Fibroblast of lung (primary cell): ENCODE results near the gene POLN. TPM values are rescaled to one million over a fixed set of nuclear protein-coding genes. Genes with fewer than 3 reads are reported as not detected.

ENCODE experiments used
- DNase-seq, 2 donors: peaks; one replicate each; pipeline versions ENCODE4 v3.0.0 to v3.0.0-alpha.2; 2010; ENCODE audit warnings: low read depth in 2 of 2
- H2AFZ ChIP-seq: 2 replicates; pipeline ENCODE4 v1.5.1; 2012; ENCODE audit warnings: low read length, control low read depth, inconsistent platforms
- H3K27ac ChIP-seq: 2 replicates; pipeline ENCODE4 v1.5.1; 2011; ENCODE audit warnings: low read length, control low read depth; ENCODE audit not compliant: insufficient read depth
- H3K27me3 ChIP-seq: 2 replicates; pipeline ENCODE4 v1.5.1; 2011; ENCODE audit warnings: mild to moderate bottlenecking, low read length; ENCODE audit not compliant: control insufficient read depth, insufficient read depth
- H3K36me3 ChIP-seq: 2 replicates; pipeline ENCODE4 v1.5.1; 2011; ENCODE audit warnings: low read length; ENCODE audit not compliant: control insufficient read depth, insufficient read depth
- H3K4me1 ChIP-seq: 2 replicates; pipeline ENCODE4 v1.5.1; 2011; ENCODE audit warnings: low read length; ENCODE audit not compliant: control insufficient read depth, insufficient read depth; ENCODE audit errors: extremely low read depth
- H3K4me2 ChIP-seq: 2 replicates; pipeline ENCODE4 v1.5.1; 2011; ENCODE audit warnings: low read length, control low read depth; ENCODE audit not compliant: insufficient read depth; ENCODE audit errors: extremely low read depth
- H3K4me3 ChIP-seq, 4 experiments: fragments of 200-600 bp in 1 of 4; sonication (generic) in 1 of 4; replicated peaks in 1 of 4; 2 replicates each; pipeline ENCODE4 v1.5.1; 2011 to 2016; ENCODE audit warnings: low read length in 4 of 4, low read depth in 3 of 4, mild to moderate bottlenecking in 3 of 4, control low read depth in 2 of 4, inconsistent platforms in 1 of 4, mixed read lengths in 1 of 4; ENCODE audit not compliant: insufficient read depth in 1 of 4; ENCODE audit errors: control extremely low read depth in 1 of 4
- H3K79me2 ChIP-seq: 2 replicates; pipeline ENCODE4 v1.5.1; 2012; ENCODE audit warnings: mild to moderate bottlenecking, low read length, inconsistent platforms; ENCODE audit not compliant: control insufficient read depth, insufficient read depth
- H3K9ac ChIP-seq: 2 replicates; pipeline ENCODE4 v1.5.1; 2011; ENCODE audit warnings: mild to moderate bottlenecking, low read length, control low read depth; ENCODE audit not compliant: insufficient read depth
- H3K9me3 ChIP-seq: 2 replicates; pipeline ENCODE4 v1.5.1; 2012; ENCODE audit warnings: low read depth, low read length; ENCODE audit not compliant: control insufficient read depth, insufficient read depth
- H4K20me1 ChIP-seq: 2 replicates; pipeline ENCODE4 v1.5.1; 2011; ENCODE audit warnings: low read length; ENCODE audit not compliant: control insufficient read depth, insufficient read depth; ENCODE audit errors: extremely low read depth
- CTCF ChIP-seq, 2 donors: IDR thresholded peaks in 1 of 2; conservative IDR thresholded peaks in 1 of 2; 1 replicate in 1 of 2; 2 replicates in 1 of 2; pipeline ENCODE4 v1.5.1; 2011 to 2012; ENCODE audit warnings: low read length in 2 of 2, control low read depth in 1 of 2, inconsistent platforms in 1 of 2, low read depth in 1 of 2, mild to moderate bottlenecking in 1 of 2
- EZH2 ChIP-seq: IDR thresholded peaks from 2 replicates; pipeline ENCODE4 v1.5.1; 2012; ENCODE audit warnings: low read length, control low read depth, mild to moderate bottlenecking; ENCODE audit errors: missing control alignments
- polyA plus RNA-seq, 2 donors: library from polyadenylated mRNA; depleted of rRNA in 1 of 2; stranded (reverse) in 1 of 2; unstranded in 1 of 2; fragments of >200 nt; gene quantifications; 2 replicates each; pipeline ENCODE4 v1.2.1, GENCODE V29; 2011 to 2012; ENCODE audit warnings: missing spikeins in 1 of 2
- total RNA-seq: library from RNA; depleted of rRNA; stranded (reverse); fragments of >200 nt; gene quantifications from 2 replicates; pipeline ENCODE4 v1.2.1, GENCODE V29; 2014

POLN gene
- total and polyA plus RNA-seq, 2 donors (not counting 1 experiment from before 2014, with no cell fraction given) = 0.58 to 5.6 TPM

DNA sequence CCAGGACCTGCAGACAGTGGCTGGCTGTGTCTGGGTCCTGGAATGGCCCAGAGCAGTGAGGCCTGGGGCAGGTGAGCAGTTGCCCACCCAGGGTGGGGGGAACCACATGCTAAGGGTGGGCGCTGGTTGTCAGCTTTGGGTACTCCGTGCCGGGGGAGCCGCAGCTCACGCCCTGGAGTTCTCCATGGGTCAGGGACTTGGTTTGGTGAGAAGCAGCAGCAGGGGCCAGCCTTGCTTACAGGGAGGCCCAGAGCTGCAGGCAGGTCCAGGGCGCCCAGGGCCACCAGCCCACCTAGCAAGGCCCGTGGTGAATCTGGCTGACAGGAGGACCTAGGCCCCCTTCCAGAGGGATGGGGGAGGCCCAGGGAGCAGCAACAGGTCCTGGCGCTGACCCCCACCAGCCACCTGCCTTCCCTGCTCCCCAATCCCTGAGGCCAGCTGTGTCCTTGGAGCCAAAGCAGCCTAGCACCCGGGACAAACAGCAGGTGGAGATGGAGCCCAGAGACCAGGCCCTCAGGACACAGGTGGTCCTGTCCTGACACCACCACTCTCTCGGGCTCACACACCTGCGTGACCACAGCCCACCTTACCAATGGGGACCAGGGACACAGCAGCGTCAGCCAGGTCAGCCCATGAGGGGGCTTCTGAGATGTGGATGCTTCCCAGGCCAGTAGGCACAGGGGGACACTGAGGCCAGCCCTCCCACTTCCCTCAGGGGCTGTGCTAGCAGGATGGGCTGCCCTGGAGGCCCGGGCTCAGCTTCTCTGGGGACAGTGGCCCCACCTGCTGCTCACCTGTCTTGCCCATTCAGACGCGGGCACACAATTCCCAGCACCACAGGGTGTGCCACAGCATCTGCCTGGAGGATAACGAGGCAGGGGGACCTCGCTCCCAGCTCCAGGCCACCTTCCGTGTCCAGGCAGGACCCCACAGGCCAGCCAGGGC lies 16.4 kb upstream of the POLN start:
- TF ChIP-seq EZH2 (no peak), CTCF (conservative IDR thresholded peaks at IDR 0.05 in 1 of 2, IDR thresholded peaks at IDR 0.05 in 1 of 2; ENCODE audit: low read depth in 1 of 2, low read length in 2 of 2) (no peak)
- peak overlapping the region; percentile 3 for H3K4me2 ChIP-seq
- H3K9me3 ChIP-seq = no peaks in the 10 kb centered on the region
- H3K9ac ChIP-seq = no peak overlapping the region
- peaks cover 12% of the 10 kb centered on the region for H3K36me3 ChIP-seq
- no peak overlapping the region for H2AFZ ChIP-seq
- peaks cover 14% of the 10 kb centered on the region for H3K4me1 ChIP-seq
- no peak overlapping the region for H3K27ac ChIP-seq
- no peaks in the 10 kb centered on the region for H3K27me3 ChIP-seq
- H4K20me1 ChIP-seq = no peaks in the 10 kb centered on the region
- H3K79me2 ChIP-seq = peaks cover 12% of the 10 kb centered on the region
- DNase-seq = no peak
- H3K4me3 ChIP-seq = no peak overlapping the region

DNA sequence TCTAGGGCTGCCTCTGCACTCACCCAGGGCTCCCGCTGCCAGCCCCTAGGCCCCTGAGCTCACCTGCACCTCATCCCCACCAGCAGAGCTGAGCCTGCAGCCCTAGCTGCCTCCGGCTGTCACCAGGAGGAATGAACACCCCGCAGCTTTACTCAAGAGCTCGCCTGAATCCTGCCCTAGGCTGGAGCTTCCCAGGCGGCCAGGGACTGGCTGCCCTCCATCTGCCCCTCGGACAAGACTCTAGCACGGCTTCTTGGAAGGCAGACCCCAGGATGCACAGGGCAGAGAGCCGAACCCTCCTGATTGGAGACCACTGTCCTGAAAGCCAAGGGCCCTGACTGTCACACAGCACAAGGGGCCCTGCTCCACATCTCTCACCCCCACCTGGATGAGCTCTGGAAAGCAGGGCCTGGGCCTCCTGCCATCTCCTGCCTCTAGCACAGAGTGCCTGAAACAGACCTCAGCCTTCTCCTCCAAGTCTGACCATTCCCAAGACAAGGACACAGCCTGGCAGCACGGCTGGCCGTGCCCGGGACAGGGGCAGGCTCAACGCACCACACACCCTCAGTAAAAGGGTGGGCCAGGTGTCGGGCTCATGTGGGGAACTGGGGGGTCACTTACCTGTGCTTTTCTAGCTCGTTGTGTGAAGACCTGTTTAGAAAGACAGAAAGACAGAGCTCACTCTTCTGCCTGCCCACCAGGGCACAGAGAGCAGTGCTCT lies 15.6 kb upstream of the POLN start:
- H3K9ac ChIP-seq = no peak overlapping the region
- H3K4me3 ChIP-seq = no peak overlapping the region
- no peaks in the 10 kb centered on the region for H3K9me3 ChIP-seq
- H3K27ac ChIP-seq = no peak overlapping the region
- no peaks in the 10 kb centered on the region for H4K20me1 ChIP-seq
- H3K36me3 ChIP-seq = peaks cover 12% of the 10 kb centered on the region
- H2AFZ ChIP-seq = no peak overlapping the region
- no peaks in the 10 kb centered on the region for H3K27me3 ChIP-seq
- DNase-seq = no peak
- H3K79me2 ChIP-seq = peaks cover 12% of the 10 kb centered on the region
- H3K4me2 ChIP-seq = no peak overlapping the region
- TF ChIP-seq EZH2 = no peak
- no peak for TF ChIP-seq CTCF (conservative IDR thresholded peaks at IDR 0.05 in 1 of 2, IDR thresholded peaks at IDR 0.05 in 1 of 2; ENCODE audit: low read depth in 1 of 2, low read length in 2 of 2)
- peaks cover 11% of the 10 kb centered on the region for H3K4me1 ChIP-seq

GRCh38 chr4:2256781-2257191 lies 14.9 kb upstream of the POLN start:
- Histone ChIP-seq H3K27me3 (no peaks in the 10 kb centered on the region), H2AFZ (no peak overlapping the region), H3K27ac (no peak overlapping the region), H3K36me3 (peaks cover 16% of the 10 kb centered on the region), H3K79me2 (peaks cover 12% of the 10 kb centered on the region), H3K4me1 (peaks cover 11% of the 10 kb centered on the region), H3K4me2 (no peak overlapping the region), H3K9me3 (no peaks in the 10 kb centered on the region), H3K9ac (no peak overlapping the region), H4K20me1 (no peaks in the 10 kb centered on the region), H3K4me3 (no peak overlapping the region)
- no peak for TF ChIP-seq CTCF (conservative IDR thresholded peaks at IDR 0.05 in 1 of 2, IDR thresholded peaks at IDR 0.05 in 1 of 2; ENCODE audit: low read depth in 1 of 2, low read length in 2 of 2)
- DNase-seq = no peak
